Measurements from ENCODE around the gene GLA.

GRCh38 chrX:101399825-101400224 lies 7.9 kb downstream of the GLA start:
- TF ChIP-seq GABPA (IDR thresholded peaks at IDR 0.05 in 1 of 2, conservative IDR thresholded peaks at IDR 0.05 in 1 of 2) (no peak), YY1 (IDR thresholded peaks at IDR 0.05) (no peak), RAD21 (IDR thresholded peaks at IDR 0.05) (no peak)

Measured in liver (tissue), 2 donors.